CD4-positive, alpha-beta T cell treated with Interleukin-1 beta for 1 hour (primary cell): ENCODE results near the gene FCN2.
"Not testable (repeated sequence)": the region's sequence is repeated elsewhere in the genome, so short reads cannot be mapped to it uniquely, and the experiment has no call there.

Source experiments
- DNase-seq, 2 donors: peaks; one replicate each; pipeline ENCODE4 v3.0.0-alpha.2; 2020 to 2022

The FCN2 gene

DNA sequence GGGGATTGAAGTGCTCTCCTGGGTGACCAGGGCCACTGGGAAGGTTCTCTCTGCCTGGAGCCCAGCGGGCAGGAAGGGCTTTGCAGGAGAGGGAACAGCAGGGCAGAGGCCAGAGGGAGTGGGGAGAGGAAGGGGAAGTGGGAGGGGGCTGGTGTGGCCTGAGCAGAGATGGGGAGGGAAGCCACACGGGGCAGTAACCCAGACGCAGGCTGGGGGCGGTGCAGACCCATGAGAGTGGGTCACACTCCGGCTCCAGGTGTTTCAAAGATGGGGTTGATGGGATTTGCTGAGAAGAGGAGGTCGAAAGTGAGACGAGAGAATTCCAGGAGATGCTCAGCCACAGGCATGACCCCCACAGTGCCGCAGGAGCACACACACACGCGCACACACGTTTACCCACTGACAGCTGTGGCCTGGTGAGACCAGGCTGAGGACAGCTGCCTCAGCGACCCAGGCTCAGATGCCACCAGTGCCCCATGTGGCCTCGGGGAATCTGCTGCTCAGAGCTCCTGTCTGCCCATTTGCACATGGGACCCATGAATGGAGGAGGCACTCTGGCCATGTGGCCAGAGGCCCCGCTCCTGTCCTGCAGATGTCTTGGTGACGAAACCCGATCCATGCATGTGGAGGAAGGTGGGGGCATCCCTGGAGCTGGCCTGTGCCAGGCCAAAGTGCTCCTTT is 32.7 kb upstream of the FCN2 start:
- no peak for DNase-seq

DNA sequence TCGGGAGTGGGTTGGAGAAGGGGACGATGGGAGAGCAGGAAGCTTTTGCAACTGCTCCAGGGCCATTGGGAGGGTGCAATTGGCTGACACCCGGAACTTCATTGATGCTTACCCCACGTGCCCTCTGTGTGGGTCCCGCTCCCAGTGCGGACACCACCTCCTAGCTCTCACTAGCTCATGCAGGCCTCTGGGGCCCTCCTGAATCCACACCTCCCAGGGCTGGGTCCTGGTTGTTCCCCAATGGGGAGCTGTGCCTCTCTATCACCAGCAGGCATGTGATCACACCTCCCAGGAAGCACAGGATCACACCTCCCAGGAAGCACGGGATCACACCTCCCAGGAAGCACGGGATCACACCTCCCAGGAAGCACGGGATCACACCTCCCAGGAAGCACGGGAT is 32.1 kb upstream of the FCN2 start:
- no peak for DNase-seq

DNA sequence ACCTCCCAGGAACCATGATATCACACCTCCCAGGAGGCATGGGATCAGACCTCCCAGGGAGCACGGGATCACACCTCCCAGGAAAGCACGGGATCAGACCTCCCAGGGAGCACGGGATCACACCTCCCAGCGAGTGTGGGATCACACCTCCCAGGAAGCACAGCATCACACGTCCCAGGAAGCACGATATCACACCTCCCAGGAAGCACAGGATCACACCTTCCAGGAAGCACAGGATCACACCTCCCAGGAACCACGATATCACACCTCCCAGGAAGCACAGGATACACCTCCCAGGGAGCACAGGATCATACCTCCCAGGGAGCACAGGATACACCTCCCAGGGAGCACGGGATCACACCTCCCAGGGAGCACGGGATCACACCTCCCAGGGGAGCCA is 30.0 kb upstream of the FCN2 start:
- no peak for DNase-seq

DNA sequence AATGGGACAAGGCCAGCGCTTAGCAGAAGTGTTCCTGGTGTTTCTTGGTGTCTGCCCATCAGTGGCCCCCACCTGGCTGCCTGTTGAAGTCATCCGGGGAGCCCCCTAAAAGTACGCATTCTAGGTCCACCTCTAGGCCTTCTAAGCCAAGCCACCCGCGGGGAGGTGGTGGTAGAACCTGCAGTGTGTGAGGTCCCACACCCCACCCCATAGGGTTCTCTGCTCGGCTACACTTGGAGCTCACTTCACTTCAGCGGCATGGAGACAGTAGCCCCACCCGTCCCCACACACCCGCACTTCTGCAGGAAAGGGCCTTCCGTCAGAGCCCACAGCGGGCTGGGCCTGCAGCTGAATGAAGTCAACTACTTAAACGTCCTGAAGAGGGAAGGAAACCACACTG is 29.6 kb upstream of the FCN2 start:
- DNase-seq, result no peak

DNA sequence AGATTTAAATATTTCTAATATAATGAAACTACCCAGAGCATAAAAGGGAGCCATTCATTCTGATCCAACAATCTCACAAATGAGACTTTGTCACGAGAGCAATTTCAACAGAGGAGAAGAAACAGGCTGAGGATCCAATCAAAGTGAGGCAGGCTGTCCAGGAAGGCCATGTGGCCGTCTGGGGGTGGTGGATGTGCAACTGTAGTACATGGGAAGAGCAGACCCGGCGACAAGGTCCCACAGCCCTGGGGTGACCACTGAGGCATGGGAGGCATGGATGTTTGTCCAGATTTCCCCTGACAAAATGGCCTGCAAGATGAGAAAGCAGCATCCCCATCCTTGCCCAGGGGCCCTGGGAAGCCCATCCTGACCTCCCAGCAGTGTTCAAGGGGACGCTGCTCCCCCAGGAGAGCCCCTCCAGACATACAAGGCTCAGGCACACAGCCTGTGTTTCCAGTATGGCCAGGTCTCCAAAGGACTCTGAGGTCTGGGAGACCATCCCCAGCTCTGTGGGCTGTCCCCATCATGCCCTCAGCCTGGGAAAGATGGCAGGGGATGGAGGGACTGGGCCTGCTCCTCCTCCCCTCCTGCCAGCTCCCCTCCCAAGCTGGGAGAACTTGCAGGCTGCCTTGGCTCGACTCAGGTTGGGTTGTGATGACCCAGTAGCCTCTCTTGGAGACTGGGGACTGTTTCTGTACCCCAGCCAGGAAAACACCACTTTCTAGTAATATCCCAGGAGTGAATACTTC is 27.5 kb upstream of the FCN2 start:
- no peak for DNase-seq

DNA sequence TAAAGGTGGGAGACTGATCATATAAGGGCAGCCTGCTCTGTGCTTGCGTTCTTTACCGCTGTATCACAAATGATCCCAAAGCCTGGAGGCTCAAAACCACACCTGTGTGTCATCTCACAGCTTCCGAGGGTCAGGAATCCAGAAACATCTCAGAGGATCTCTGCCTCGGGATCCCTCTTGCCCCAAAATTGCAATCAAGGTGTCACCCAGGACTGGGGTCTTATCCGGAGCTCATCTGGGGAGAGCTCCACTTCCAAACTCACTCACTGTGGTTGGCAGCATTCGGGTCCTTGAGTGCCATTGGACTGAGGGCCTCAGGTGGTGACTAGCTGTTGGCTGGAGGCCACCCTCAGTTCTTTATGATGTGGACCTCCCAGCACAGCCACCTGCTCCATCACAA is 26.7 kb upstream of the FCN2 start:
- no peak for DNase-seq

DNA sequence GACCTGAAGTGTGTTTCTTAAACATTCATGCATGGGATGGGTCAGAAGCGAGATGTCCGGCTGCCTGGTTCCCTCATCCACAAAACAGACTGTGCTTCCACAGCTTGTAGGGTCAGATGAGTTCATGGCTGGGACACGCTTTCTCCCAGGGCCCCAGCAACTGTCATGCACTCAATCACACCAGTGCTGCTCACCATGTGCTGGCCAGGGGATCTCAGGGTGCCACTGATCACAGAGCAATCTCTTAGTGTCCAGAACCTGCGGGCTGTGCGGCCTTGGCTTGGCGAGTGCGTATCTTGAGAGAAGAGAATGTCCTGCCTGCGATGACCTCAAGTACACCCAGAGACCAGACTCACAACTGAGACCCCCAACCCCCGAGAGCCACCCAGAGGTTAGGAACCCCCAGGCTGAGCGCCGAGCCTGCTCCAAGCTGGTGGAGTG is 26.0 kb upstream of the FCN2 start:
- DNase-seq, result no peak

DNA sequence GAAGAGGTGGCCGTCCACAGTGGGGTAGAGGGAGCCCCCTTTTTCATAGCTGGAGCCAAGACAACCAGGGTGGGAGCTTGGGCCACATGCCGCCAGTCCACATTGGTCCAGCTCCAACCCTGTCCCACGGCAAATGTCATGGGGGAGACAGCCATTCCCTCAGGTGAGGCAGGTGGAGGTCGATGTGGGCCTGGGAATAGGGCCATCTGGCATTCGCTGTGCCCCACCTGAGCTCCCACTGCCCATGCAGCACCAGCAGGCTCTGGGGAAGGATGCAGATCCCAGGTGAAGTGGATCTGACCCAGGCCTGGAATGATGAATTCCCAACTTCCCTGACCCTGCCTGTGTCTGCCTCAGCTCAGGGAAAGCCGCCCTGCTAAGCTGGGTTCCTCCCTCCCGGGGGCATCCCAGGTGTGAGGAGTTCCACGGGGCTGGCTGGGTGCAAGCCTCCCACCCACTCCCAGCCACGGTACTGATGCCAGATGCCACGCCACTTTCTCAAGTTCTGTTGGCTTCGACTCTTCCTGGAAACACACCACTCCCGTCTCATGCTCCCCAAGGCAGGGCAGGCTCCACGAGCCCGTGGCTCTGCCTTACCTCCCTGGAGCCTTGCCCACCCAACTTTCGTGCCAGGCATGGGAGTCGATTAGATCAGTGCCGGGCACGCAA is 25.2 kb upstream of the FCN2 start:
- DNase-seq, result no peak

DNA sequence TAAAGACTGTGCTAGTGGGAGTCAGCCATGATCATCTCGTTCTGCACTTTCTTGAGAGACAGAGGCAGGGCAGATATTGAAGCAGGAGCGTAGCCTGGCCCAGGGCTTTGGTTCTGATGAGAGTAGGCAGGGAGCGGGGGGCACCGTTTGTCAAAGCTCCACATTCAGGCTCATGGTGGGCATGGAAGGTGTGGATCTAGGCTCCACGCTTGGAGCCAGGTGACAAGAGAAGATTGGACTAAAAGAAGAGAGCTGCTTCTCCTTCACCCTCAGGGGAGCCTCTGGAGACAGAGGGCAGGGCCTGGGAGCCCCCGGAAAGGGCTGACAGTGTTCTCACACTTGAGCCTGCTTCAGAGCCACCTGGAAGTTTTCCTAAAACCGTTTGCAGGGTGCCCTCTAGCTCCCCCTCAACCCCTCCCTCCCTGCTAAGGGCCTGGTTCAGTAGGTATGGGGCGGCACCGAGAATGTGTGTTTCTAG is 24.7 kb upstream of the FCN2 start:
- no peak for DNase-seq

DNA sequence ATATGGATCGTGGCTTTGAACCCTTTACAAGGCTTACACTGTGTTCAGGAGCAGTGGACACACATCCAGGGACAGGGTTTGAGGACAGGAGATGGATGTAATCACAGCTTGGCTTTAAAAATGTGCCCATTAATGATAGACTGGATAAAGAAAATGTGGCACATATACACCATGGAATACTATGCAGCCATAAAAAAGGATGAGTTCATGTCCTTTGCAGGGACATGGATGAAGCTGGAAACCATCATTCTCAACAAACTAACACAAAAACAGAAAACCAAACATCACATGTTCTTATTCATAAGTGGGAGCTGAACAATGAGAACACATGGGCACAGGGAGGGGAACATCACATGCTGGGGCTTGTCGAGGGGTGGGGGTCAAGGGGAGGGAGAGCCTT is 23.2 kb upstream of the FCN2 start:
- DNase-seq, result not testable (repeated sequence)

DNA sequence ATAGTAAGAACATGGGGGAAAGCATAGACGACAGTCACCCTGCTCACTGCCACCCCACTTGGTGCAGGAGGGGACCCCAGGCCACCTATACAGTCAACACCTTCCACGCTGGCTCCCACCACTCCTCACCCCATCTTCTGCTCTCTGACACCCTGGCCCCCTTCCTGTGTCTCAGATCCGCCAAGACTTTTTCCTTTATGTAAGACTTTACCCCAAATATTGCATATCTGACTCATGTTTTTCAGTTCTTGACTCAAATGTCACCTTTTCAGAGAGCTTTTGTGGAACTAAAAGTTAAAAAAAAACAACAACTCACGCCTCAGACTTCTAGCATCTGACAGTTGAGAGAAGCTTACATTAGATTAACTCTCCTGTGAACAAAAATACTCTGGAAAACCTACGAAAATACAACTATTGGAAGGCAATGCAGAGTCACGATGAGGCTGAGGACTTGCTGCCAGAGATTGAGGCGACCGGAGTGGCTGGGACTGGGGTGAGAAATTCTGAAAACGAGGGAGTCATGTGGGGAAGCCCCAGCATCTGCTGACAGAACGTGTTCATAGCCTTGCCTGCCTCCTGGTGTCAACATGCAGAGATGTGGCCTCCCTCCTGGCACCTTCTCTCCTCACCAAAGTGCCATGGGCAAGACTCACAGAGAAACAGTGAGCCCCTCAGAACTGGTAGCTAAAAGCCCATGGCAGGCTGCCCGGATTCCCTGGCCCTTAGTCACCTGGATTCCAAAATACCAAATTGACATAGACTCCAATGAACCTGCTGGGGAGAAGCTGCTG is 22.4 kb upstream of the FCN2 start:
- no peak for DNase-seq

DNA sequence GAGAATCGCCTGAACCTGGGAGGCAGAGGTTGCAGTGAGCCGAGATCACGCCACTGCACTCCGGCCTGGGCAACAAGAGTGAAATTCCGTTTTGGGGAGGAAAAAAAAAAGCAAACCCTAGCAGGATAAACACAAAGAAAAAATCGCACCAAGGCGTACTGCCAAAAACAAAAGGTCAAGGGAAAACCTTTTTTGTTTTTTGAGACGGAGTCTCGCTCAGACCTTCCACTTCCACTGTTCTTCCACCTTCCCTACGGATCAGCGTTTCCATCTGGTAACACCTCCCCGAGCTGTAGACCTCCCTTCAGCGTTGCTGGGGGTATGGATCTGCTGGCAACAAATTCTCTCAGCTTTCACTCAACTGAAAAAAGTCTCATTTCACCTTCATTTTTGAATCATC is 20.1 kb upstream of the FCN2 start:
- DNase-seq, result no peak

DNA sequence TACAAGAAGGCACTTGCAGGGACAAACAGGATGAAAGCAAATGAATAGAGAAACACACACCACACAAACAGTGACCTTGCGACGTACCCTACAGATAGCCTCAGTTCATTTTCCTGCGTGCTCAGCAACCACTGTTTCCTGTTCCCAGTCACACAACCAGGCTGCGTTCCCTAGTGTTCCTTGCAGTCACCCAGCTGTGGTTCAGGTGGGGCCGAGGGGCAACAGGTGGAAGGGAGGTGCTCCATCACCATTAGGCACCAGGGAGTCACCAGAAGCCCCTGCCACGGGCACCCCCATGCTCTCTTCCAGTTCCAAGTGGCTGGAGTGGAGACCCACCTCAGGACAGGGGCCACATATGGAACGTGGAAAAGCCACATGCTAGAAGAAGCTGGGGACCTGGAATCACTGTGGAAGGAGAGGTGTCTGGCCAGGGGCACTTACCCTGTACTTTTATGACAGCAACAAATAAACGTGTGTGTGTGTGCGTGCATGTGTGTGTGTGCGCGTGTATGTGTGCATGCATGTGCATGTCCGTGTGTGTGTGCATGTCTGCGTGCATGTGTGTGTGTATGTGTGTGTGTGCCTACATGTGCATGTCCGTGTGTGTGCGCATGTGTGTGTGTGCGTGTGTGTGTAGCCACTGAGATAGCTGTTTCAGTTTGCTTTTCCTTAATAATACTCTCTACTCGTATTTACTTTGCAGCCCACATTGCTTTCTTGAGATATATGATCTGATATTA is 18.8 kb upstream of the FCN2 start:
- no peak for DNase-seq

DNA sequence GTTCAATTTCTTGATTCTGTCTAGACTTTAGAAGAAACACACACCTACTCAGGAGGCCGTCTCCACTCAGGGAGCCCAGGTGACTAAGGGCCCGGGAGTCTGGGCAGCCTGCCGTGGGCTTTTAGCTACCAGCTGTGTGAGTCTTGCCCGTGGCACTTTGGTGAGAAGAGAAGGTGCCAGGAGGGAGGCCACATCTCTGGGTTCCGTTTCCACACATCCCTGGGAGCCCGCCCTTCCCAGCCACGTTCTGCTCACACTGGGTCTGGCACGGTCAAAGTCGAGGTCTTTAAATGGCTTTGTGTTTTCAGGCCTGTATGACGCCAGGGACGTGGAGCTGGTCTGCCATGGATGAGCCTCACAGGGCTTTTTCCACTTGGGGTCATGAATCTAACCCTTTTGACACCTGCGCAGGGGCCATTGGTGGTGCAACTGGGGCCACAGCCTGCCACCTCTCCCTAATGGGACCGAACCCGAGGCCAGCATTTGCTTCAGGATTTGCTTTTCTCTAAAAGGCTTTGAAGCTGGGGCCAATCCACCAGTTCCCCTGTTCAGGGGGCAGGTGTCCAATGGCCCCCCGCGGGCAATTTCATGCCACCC is 17.2 kb upstream of the FCN2 start:
- no peak for DNase-seq

DNA sequence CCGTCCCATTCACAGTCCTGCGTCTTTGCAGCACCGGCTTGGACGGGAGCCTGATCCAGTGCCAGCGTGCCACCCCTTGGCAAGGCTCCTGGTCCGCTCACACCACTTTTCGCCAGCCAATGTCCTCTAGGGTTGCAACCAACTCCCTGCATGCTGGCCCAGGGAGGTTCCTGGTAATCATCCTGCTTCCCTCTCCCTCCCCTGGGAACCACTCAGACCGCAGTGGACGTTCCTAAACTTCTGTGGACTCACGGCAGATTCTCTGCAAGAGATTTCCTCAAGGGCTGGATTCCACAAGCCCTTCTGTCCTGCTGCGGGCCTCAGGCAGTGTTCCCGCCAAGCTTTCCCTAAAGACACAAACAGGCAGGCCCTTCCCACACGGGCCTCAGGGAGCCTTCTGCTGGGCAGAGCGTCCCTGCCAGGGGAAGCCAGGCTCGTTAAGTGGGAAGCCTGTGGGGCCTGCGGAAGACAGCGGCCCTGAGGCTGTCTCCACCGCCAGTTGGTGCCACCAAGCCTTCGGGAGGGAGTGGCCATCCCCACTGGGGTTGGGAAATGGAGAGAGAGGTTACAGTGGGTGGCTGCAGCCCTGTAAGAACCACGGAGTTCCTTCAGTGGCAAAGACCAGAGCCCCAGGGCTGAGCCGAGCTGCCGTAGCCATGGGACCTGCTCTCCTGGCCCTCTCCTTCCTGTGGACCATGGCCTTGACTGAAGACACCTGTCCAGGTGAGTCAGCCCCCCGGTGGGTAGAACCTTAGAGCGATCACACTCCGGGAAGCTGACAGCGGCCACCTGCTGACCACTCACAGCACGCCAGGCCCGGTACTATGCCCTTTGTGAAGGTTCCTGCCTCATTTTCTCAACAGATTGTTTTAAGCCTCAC is 16.4 kb upstream of the FCN2 start:
- no peak for DNase-seq

DNA sequence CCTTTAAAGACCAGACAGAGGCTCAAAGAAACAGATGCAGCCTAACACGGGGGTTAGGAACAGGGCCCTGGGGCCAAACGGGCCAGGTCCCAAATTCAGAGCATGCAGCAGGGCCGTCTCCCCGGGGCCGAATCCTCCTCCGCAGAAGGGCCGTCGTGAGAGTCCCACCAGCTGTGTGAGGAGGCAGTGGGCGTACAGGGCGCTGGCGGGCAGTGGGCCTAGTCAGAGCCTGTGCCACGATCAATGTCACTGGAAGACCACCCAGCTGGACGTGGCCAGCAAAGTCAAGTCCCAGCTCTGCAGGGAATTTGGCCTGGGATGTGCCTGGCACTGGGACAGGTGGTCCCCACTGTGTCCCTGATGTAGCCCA is 15.8 kb upstream of the FCN2 start:
- DNase-seq, result no peak

DNA sequence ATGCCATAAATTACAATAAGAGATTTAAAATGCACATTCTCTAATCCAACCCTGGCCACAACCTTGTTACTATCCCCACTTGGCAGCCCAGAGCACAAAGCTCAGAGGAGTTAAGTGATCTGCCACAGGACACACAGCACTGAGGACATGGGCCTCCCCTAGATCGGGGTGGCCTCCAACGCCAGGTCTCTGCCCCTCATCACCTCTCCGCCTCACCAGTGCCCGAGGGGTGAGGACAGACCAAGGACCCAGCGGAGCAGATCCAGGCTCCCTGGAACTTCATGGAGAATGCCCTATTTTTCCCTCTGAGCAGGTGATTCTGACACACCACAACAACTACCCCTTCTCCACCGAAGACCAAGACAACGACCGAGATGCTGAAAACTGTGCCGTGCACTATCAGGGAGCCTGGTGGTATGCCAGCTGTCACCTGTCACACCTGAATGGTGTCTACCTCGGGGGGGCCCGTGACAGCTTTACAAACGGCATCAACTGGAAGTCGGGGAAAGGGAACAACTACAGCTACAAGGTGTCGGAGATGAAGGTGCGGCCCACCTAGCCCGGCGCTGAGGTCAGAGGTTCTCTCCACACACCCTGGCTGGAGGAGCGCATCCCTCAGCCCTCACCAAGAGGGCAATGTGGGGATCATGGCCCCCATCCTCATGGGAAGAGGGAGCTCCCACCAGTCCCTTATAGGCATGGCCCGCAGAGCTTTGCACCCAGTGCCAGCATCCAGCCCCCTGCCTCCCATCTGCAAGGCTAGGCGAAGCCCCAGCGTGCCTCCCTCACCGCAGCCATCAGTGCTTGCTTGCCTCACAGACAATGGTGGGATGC is 12.5 kb upstream of the FCN2 start:
- DNase-seq, result no peak

DNA sequence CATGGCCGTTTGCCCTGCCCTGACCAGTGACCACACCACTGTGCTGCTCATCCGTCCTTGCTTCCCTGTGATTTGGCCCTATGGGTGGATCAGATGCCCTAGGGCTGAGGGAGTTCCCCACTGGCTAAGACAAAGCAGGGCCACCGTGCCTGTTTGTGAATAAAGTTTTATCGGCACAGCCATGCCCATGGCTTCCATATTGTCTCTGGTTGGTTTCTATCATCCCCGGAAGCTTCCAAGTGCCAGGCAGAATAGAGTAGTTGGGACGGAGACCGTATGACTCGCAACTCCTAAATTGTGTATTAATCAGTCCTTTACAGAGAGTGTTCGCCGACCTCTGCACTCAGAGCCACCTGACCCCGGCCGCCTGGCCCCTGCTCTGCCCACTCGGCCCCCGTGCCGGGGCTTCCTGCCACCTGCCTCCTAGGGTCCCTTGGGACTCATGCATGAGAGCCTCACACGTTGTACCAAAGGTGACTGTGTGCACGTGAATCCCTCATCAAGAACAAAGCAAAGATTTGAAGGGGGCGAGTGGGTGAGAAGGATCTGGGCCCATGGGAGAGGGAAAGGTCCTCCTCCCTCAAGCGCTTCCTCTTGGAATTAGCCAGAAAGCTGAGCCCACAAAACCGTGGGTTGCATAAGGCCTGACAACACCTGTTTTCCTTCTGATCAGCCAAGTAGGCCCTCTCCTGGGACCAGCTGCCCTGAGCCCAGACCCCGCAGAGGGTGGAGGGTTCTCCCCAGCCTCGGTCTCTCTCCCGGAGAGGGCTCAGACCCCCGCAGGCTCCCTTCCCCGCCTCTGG is 11.7 kb upstream of the FCN2 start:
- DNase-seq, result no peak
